Nephron (organoid): ENCODE data around the gene ARMH3.
A peak's percentile ranks its signal among the peaks of the same experiment; 100 is the strongest.

ENCODE experiments used
- H3K27ac Mint-ChIP-seq, 3 experiments: 2 replicates each; pipeline ENCODE4 v1.8.0; 2020; ENCODE audit warnings: mixed read lengths in 3 of 3, mild to moderate bottlenecking in 2 of 3, moderate library complexity in 1 of 3
- H3K27me3 Mint-ChIP-seq: 2 replicates; pipeline ENCODE4 v1.8.0; 2021; ENCODE audit warnings: low read depth, mild to moderate bottlenecking, moderate library complexity, mixed read lengths
- H3K36me3 Mint-ChIP-seq: 2 replicates; pipeline ENCODE4 v1.8.0; 2020; ENCODE audit warnings: low read depth, mixed read lengths
- H3K4me1 Mint-ChIP-seq: 2 replicates; pipeline ENCODE4 v1.8.0; 2020; ENCODE audit warnings: mixed read lengths
- H3K4me3 Mint-ChIP-seq, 3 experiments: 2 replicates each; pipeline ENCODE4 v1.8.0; 2020; ENCODE audit warnings: mild to moderate bottlenecking in 3 of 3, mixed read lengths in 3 of 3, moderate library complexity in 2 of 3
- H3K9me3 Mint-ChIP-seq: 2 replicates; pipeline ENCODE4 v1.8.0; 2020; ENCODE audit warnings: mixed read lengths
- TF ChIP-seq, protein P1 (sequence below), 3 experiments: fragments of 200-600 bp; sonication (generic); IDR thresholded peaks; one replicate each; pipeline ENCODE4 v1.5.0; 2021; ENCODE audit warnings: antibody characterized with exemption in 3 of 3; ENCODE audit not compliant: unreplicated experiment in 3 of 3

Gene ARMH3

DNA sequence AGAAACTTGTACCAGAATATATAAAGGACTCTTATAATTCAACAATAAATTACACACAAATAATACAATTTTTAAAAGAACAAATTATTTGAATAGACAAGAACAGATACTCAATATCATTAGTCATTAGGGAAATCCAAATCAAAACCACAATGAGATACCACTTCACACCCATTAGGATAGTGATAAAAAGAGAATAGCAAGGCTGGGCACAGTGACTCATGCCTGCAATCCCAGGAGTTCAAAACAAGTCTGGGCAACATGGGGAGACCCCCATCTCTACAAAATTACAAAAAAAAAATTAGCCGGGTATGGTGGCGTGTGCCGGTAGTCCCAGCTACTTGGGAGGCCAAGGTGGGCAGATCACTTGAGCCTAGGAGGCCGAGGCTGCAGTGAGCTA is 160.2 kb downstream of the ARMH3 start:
- TF ChIP-seq, protein P1, sequence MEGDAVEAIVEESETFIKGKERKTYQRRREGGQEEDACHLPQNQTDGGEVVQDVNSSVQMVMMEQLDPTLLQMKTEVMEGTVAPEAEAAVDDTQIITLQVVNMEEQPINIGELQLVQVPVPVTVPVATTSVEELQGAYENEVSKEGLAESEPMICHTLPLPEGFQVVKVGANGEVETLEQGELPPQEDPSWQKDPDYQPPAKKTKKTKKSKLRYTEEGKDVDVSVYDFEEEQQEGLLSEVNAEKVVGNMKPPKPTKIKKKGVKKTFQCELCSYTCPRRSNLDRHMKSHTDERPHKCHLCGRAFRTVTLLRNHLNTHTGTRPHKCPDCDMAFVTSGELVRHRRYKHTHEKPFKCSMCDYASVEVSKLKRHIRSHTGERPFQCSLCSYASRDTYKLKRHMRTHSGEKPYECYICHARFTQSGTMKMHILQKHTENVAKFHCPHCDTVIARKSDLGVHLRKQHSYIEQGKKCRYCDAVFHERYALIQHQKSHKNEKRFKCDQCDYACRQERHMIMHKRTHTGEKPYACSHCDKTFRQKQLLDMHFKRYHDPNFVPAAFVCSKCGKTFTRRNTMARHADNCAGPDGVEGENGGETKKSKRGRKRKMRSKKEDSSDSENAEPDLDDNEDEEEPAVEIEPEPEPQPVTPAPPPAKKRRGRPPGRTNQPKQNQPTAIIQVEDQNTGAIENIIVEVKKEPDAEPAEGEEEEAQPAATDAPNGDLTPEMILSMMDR (IDR thresholded peaks at IDR 0.05; ENCODE audit: unreplicated experiment in 3 of 3) = no peak
- Mint-ChIP-seq H3K36me3 (peaks cover 3% of the 10 kb centered on the region), H3K27me3 (no peaks in the 10 kb centered on the region), H3K27ac (no peak overlapping the region), H3K9me3 (no peaks in the 10 kb centered on the region), H3K4me1 (peaks cover 30% of the 10 kb centered on the region), H3K4me3 (no peak overlapping the region)

DNA sequence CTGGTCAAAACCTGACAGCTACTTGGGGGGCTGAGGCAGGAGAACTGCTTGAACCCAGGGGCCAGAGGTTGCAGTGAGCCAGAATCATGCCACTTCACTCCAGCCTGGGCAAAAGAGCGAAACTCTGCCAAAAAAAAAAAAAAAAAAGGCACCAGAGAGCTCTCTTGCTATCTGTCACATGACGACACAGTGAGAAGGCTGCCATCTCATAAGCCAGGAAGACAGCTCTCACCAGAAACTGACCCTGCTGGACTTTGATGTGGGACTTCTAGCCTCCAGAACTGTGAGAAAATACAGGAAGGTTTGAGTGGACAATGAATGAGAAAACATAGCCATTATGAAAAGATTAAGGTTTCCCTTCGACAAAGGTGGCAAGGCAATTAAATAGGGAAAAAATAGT is 161.2 kb downstream of the ARMH3 start:
- Mint-ChIP-seq H3K9me3 (no peaks in the 10 kb centered on the region), H3K4me3 (no peak overlapping the region), H3K27me3 (no peaks in the 10 kb centered on the region), H3K4me1 (peaks cover 29% of the 10 kb centered on the region), H3K36me3 (peaks cover 3% of the 10 kb centered on the region), H3K27ac (peak overlapping the region in 1 of 3 experiments; percentile 50)
- TF ChIP-seq, protein P1 (IDR thresholded peaks at IDR 0.05; ENCODE audit: unreplicated experiment in 3 of 3) = no peak

DNA sequence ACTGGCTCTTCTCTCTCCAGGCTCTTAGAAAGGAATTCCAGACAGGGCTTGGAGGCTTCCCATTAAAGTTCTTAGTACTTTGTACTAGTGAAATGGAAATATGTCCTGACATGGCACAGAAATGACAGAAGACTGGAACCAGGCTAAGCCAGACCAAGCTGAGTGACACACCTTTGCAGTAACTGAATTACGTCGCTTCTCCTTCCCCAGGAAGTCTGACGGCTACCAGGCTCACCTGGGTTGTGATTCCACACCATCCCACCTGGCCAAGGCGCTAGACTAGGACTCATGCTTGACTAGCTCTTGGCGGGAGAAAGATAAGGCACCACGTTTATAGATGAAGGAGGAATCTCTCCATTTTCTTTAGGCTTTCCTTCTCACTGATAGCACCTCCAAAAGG is 161.7 kb downstream of the ARMH3 start:
- H3K36me3 Mint-ChIP-seq = peaks cover 3% of the 10 kb centered on the region
- H3K27ac Mint-ChIP-seq = no peak overlapping the region
- no peak overlapping the region for H3K4me3 Mint-ChIP-seq
- H3K9me3 Mint-ChIP-seq = no peaks in the 10 kb centered on the region
- H3K4me1 Mint-ChIP-seq = peaks cover 29% of the 10 kb centered on the region
- TF ChIP-seq, protein P1 (IDR thresholded peaks at IDR 0.05; ENCODE audit: unreplicated experiment in 3 of 3) = no peak
- no peaks in the 10 kb centered on the region for H3K27me3 Mint-ChIP-seq

DNA sequence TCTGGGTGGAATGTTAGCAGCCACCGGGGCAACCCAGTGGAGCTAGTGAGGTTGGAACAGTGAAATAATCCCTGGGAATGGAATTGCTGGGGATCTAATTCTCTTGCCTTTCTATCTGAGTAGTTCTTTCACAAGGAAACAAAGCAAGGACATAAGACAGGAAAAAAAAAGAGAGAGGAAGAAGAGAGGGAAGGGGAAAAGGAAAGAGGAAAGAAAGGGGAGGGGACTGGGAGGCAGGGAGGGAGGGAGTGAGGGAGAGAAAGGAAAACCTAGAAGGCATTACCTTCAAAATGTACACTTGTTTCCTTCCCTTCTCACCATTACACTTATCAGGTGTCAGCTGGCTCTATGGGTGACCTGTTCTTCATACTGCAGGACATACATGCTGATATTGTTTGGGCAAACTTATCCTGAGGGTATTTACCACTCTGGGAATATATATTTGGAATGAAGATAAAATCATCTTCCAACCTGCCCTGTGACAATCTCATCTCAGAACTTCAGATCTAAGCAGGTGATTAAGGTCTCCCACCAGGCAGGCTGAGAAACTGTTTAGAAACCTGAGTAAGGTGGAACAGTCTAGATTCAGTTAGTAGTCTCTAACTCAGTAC is 162.4 kb downstream of the ARMH3 start:
- Mint-ChIP-seq H3K4me3 (no peak overlapping the region), H3K27me3 (no peaks in the 10 kb centered on the region), H3K36me3 (peaks cover 3% of the 10 kb centered on the region), H3K9me3 (no peaks in the 10 kb centered on the region), H3K27ac (no peak overlapping the region), H3K4me1 (peaks cover 23% of the 10 kb centered on the region)
- TF ChIP-seq, protein P1 (IDR thresholded peaks at IDR 0.05; ENCODE audit: unreplicated experiment in 3 of 3) = no peak

DNA sequence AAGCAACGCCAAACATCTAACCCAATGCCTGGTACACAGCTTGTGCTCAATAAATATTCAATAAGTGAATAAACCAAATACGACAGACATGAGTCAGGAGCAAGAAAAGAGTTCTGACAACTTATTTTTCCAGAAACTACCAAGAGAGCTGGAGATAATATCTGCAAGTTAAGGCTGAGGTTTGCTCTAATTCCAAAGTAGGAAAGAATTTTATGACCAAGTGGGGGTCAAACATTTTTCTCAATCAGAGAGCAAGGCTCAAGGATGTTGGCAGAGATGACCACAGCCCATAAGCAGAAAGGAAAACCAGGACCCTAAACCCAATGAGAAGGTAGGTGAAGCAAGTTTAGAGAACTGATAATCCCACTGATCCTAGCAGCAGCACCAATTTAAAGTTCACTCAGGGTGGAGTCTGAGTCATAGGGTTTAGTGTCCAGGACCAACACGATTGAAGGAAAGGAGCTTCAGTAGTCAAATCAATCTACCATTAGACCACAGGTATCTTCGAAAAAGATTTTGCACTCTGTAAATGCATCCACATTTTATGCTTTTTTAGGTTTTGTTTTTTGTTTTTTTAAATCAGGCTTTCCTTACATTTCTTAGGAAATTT is 163.1 kb downstream of the ARMH3 start:
- H3K4me1 Mint-ChIP-seq = peaks cover 23% of the 10 kb centered on the region
- peaks cover 3% of the 10 kb centered on the region for H3K36me3 Mint-ChIP-seq
- no peak overlapping the region for H3K4me3 Mint-ChIP-seq
- no peak overlapping the region for H3K27ac Mint-ChIP-seq
- no peaks in the 10 kb centered on the region for H3K27me3 Mint-ChIP-seq
- TF ChIP-seq, protein P1 (IDR thresholded peaks at IDR 0.05; ENCODE audit: unreplicated experiment in 3 of 3) = no peak
- H3K9me3 Mint-ChIP-seq = no peaks in the 10 kb centered on the region
